Mucosa of descending colon (tissue), 3 donors: ENCODE results near the gene WDR18. TPM values are rescaled to one million over a fixed set of nuclear protein-coding genes. Genes with fewer than 3 reads are reported as not detected.
A peak's percentile ranks its signal among the peaks of the same experiment; 100 is the strongest.

Experiments used
- ATAC-seq: fragments of 200-7000 bp; cut with Tn5 transposase; one replicate; pipeline ENCODE4 v1.9.1; 2020; ENCODE audit warnings: mild to moderate bottlenecking, moderate library complexity
- DNase-seq, 3 donors: peaks; one replicate each; pipeline ENCODE4 v3.0.0-alpha.2; 2020
- H3K36me3 ChIP-seq: fragments of 200-600 bp; one replicate; pipeline ENCODE4 v1.8.0; 2021; ENCODE audit warnings: low read depth, mild to moderate bottlenecking
- H3K4me1 ChIP-seq: fragments of 200-600 bp; one replicate; pipeline ENCODE4 v1.8.0; 2021; ENCODE audit warnings: low read depth, mild to moderate bottlenecking
- H3K4me3 ChIP-seq: fragments of 200-600 bp; one replicate; pipeline ENCODE4 v1.8.0; 2021; ENCODE audit warnings: mild to moderate bottlenecking
- H3K9me3 ChIP-seq: fragments of 200-600 bp; one replicate; pipeline ENCODE4 v1.8.0; 2021; ENCODE audit warnings: mild to moderate bottlenecking
- intact Hi-C, 2 donors: fragments of 100-400 bp; cut with DNase I in 1 of 2; cut with micrococcal nuclease in 1 of 2; formaldehyde crosslinking; loops; one replicate each; pipeline versions ENCODE4 v1.11.0 to v1.11.1; 2022; cut with DNase I, micrococcal nuclease
- total RNA-seq, 3 donors: library from RNA; stranded (reverse); fragmentation: NEBNext Ultra II Directional in 2 of 3; extraction: Animal tissue kit (Norgen Biotek cat#: 25700) in 2 of 3; gene quantifications; one replicate each; pipeline versions ENCODE4 v1.2.1 to v1.2.4, GENCODE V29; 2021 to 2023
- TF ChIP-seq, protein P1 (sequence below): fragments of 200-600 bp; IDR thresholded peaks from one replicate; pipeline ENCODE4 v1.8.0; 2022; ENCODE audit warnings: antibody characterized with exemption, mild to moderate bottlenecking
- donor health status: DM: no; HTN: no; CAD: no; lungs with moderate emphysema.
- donor health status: DM: no; HTN: no; CAD: no.
- donor health status: DM: no; HTN: yes; CAD: no.

The WDR18 gene
- total RNA-seq, 3 donors from 2014 or later, result 23.8 to 42.0 (median 33.0) TPM

- no peak for ATAC-seq
- H3K4me1 ChIP-seq, result peaks cover 9% of the 10 kb centered on the region
- no peaks in the 10 kb centered on the region for H3K9me3 ChIP-seq
- H3K4me3 ChIP-seq, result no peak overlapping the region
- DNase-seq, result no peak
- intact Hi-C loops, result no loop called here
- TF ChIP-seq, protein P1, sequence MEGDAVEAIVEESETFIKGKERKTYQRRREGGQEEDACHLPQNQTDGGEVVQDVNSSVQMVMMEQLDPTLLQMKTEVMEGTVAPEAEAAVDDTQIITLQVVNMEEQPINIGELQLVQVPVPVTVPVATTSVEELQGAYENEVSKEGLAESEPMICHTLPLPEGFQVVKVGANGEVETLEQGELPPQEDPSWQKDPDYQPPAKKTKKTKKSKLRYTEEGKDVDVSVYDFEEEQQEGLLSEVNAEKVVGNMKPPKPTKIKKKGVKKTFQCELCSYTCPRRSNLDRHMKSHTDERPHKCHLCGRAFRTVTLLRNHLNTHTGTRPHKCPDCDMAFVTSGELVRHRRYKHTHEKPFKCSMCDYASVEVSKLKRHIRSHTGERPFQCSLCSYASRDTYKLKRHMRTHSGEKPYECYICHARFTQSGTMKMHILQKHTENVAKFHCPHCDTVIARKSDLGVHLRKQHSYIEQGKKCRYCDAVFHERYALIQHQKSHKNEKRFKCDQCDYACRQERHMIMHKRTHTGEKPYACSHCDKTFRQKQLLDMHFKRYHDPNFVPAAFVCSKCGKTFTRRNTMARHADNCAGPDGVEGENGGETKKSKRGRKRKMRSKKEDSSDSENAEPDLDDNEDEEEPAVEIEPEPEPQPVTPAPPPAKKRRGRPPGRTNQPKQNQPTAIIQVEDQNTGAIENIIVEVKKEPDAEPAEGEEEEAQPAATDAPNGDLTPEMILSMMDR, result no peak
- no peaks in the 10 kb centered on the region for H3K36me3 ChIP-seq
Observed at GRCh38 chr19:994516-994915, 10.4 kb downstream of the WDR18 start.

DNA sequence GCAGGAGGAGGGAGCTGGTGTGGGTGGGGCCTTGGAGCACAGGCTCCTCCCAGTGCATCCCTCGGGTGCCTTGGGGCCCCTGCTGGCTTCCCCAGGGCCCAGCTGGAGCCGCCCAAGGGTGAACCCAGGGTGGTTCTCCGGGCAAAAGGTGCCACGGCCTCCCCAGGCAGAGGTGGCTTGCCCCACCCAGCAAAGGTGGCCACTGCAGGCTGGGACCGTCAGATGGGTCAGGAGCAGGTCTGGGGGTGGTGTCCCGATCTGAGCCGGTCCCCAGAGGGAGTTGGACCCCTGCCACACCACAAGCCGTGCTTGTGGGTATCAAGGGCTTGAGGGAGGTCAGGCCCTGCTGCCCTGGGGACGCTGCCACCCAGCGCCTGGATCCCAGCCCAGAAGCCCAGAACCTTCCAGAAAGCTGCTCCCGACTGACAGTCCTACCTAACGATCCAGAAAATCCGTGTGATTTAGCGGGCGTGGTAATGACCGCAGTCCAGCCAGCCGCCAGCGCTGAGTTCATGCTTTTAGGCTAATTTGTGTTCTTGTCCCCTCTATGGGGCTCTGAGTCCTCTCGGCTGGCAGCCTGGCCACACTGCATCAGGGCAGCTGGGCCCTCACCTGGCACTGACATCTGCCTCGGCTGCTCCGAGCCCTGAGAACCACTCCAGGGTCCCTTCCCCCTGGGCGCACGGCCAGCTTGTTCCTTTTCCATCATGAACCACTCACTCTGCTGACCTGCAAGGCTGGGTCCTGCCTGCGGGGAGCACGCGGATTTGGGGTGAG lies 11.1 kb downstream of the WDR18 start:
- DNase-seq, result no peak
- TF ChIP-seq, protein P1, result no peak
- no peaks in the 10 kb centered on the region for H3K36me3 ChIP-seq
- peaks cover 9% of the 10 kb centered on the region for H3K4me1 ChIP-seq
- H3K4me3 ChIP-seq, result no peak overlapping the region
- H3K9me3 ChIP-seq, result no peaks in the 10 kb centered on the region
- ATAC-seq, result no peak
- intact Hi-C loops, result no loop called here

- TF ChIP-seq, protein P1, result no peak
- Histone ChIP-seq H3K9me3 (no peaks in the 10 kb centered on the region), H3K4me1 (peaks cover 15% of the 10 kb centered on the region), H3K36me3 (no peaks in the 10 kb centered on the region), H3K4me3 (no peak overlapping the region)
- intact Hi-C loops, result no loop called here
- peak in 2 of 3 donors; percentile 53 to 72 for DNase-seq
- peak; percentile 25 for ATAC-seq
Observed at GRCh38 chr19:996051-996838, 12.1 kb downstream of the WDR18 start.

GRCh38 chr19:998064-998463 lies 13.9 kb downstream of the WDR18 start:
- ATAC-seq (no peak), DNase-seq (no peak)
- no peaks in the 10 kb centered on the region for H3K9me3 ChIP-seq
- no peaks in the 10 kb centered on the region for H3K36me3 ChIP-seq
- H3K4me1 ChIP-seq, result peaks cover 15% of the 10 kb centered on the region
- TF ChIP-seq, protein P1, result no peak
- intact Hi-C loops, result no loop called here
- no peak overlapping the region for H3K4me3 ChIP-seq

GRCh38 chr19:999379-999719 lies 15.2 kb downstream of the WDR18 start:
- Histone ChIP-seq H3K9me3 (no peaks in the 10 kb centered on the region), H3K4me3 (no peak overlapping the region), H3K4me1 (peaks cover 15% of the 10 kb centered on the region), H3K36me3 (no peaks in the 10 kb centered on the region)
- TF ChIP-seq, protein P1, result no peak
- intact Hi-C loops, result no loop called here
- DNase-seq (no peak), ATAC-seq (no peak)
